SK-N-MC (cell line): ENCODE data around the gene SCRN2.

Source experiments
- DNase-seq: peaks from one replicate; pipeline ENCODE4 v3.0.0-alpha.2; 2011; ENCODE audit warnings: low read depth, low spot score
- H3K27ac ChIP-seq: fragments of 200-600 bp; sonication (generic); 2 replicates; pipeline ENCODE4 v1.5.1; 2016; ENCODE audit warnings: mixed run types
- H3K36me3 ChIP-seq: fragments of 200-600 bp; sonication (generic); 2 replicates; pipeline ENCODE4 v1.6.1; 2017; ENCODE audit warnings: antibody characterized with exemption, low read length, mixed read lengths; ENCODE audit not compliant: insufficient read depth
- H3K4me3 ChIP-seq: fragments of 200-600 bp; sonication (generic); 2 replicates; pipeline ENCODE4 v1.5.1; 2016
- H3K9ac ChIP-seq: fragments of 200-600 bp; sonication (generic); 2 replicates; pipeline ENCODE4 v1.8.0; 2017; ENCODE audit warnings: mixed run types, mixed read lengths; ENCODE audit not compliant: insufficient read length
- H3K9me3 ChIP-seq: fragments of 200-600 bp; sonication (generic); 2 replicates; pipeline ENCODE4 v1.6.1; 2017; ENCODE audit warnings: low read depth, mild to moderate bottlenecking, antibody characterized with exemption, low read length, moderate library complexity, mixed read lengths
- EZH2 ChIP-seq: fragments of 200-600 bp; sonication (generic); IDR thresholded peaks from one replicate; pipeline ENCODE4 v1.6.1; 2017; ENCODE audit warnings: antibody characterized with exemption
- FOXP2 ChIP-seq: optimal IDR thresholded peaks from 2 replicates; pipeline ENCODE3; 2011; ENCODE audit warnings: mild to moderate bottlenecking, moderate library complexity; ENCODE audit not compliant: insufficient read depth; ENCODE audit errors: extremely low read length, control extremely low read depth
- POLR2AphosphoS5 ChIP-seq: IDR thresholded peaks from 2 replicates; pipeline ENCODE4 v1.6.1; 2012; ENCODE audit warnings: mild to moderate bottlenecking, low read depth, low read length, borderline replicate concordance

Gene SCRN2

DNA sequence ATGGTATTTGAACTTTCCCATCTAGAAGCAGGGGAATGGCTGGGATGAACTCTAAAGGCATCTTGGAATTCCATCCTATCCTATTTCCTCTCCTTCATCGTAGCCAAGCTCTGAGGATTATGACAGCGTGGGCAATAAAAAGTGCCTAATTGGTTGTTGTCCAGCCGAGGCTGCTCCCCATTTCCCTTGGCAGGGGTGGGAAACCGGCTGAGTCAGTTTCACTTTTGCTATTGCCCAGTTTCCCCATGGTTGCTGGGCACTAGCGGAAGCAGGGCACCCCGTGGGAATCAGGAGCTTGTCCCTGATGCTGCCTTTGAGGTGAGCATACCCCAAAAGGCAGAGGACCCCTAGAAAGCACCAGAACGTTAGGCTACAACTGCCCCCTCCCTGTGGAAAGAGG lies 41.2 kb upstream of the SCRN2 start:
- Histone ChIP-seq H3K36me3 (no peaks in the 10 kb centered on the region), H3K9me3 (no peaks in the 10 kb centered on the region), H3K4me3 (no peak overlapping the region), H3K27ac (no peak overlapping the region), H3K9ac (no peak overlapping the region)
- no peak for TF ChIP-seq EZH2
- no peak for TF ChIP-seq FOXP2
- TF ChIP-seq POLR2AphosphoS5 = no peak
- DNase-seq = no peak

DNA sequence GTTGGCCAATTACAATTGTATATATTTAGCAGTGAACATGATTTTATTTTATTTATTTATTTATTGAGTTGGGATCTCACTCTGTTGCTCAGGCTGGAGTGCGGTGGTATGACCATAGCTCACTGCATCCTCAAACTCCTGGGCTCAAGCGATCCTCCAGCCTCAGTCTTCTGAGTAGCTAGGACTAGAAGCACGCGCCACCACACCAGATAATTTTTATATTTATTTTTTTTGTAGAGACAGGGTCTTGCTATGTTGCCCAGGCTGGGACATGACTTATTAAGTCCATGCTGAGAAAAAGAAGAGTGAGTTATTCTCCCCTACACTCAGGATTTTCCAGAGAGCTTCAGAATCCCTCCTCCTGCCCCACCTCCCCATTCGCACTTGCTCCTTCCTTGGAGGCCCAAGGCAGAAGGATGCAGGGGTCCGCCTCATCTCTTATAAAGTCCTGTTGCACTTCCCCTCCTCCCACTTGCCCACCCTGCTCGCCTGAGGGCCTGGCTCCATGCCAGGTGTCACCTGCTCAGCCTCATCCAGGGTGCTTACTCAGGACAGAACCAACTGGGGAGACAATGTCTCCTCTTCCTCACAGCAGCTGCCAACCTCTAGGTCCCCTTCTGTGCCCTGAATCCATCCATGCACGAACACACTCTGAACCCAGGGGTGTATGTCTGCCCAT lies 38.8 kb upstream of the SCRN2 start:
- DNase-seq = no peak
- no peaks in the 10 kb centered on the region for H3K9me3 ChIP-seq
- H3K4me3 ChIP-seq = no peak overlapping the region
- no peak overlapping the region for H3K27ac ChIP-seq
- H3K9ac ChIP-seq = no peak overlapping the region
- TF ChIP-seq EZH2 (no peak), POLR2AphosphoS5 (no peak), FOXP2 (no peak)
- no peaks in the 10 kb centered on the region for H3K36me3 ChIP-seq

DNA sequence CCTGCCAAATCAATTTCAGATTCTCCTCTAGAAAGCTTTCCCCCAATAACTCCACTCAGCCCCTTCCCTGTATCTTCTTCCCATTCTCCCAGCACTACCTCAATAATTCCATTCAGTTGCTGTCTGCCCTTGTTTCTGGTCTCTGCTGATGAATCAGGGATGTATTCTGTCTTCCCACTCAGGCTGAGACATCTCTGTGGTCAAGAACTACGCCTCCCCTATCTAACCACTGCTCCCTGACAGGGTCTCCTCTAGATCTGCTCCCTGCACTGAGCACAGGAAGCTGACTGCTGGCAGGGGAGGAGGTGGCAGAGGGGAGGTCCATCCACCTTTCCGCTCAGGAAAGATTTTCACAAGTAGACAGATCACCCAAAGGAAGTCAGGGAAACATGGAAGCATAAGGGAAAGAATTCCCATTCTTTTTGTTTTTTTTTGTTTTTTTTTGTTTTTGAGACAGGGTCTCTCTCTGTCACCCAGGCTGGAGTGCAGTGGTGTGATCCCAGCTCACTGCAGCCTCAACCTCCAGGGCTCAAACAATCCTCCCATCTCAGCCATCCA lies 38.0 kb upstream of the SCRN2 start:
- no peak overlapping the region for H3K4me3 ChIP-seq

DNA sequence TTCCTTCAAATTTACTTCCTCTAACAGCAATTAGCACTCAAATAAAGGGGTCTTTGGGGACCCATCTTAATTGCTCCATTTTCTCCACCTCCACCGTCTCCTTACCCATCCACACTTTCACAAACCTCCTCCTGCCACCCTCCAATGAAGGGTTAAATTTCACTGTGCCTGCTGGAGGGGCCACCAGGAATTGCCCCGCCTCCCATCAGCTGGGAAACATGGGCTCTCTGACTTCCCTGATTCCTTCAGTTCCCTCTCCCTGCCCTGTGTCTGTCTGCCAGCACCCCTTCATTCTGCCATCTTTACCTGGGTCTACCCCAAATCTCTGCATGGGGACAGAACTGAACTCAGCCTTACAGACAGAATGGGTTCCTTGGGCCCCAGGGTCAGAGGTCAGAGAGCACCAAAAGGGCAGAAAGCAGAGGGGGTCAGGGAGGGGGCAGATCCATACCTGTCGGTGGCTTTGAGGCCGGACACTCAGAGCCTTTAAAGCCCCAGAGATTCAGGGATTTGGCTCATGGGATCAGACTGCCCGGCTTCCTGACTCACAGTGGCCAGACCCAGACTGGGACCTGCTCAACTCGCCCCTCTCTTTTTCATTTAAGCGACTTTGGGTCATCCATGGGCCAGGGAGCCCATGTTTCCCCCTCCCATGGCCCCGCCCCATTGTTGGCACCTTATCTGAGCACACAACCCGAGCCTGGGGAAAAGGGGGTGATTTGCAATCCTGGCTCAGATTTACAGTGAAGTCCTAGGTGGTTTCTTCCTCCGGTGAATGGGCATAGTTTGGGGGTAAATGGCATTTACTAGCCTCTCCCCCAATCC lies 37.3 kb upstream of the SCRN2 start:
- no peak for DNase-seq
- no peak overlapping the region for H3K27ac ChIP-seq
- TF ChIP-seq POLR2AphosphoS5 = no peak
- no peak for TF ChIP-seq EZH2
- no peak for TF ChIP-seq FOXP2
- no peaks in the 10 kb centered on the region for H3K9me3 ChIP-seq
- no peaks in the 10 kb centered on the region for H3K36me3 ChIP-seq
- no peak overlapping the region for H3K9ac ChIP-seq
- no peak overlapping the region for H3K4me3 ChIP-seq

More for the DNA sequence above, 38.0 kb upstream of the SCRN2 start:
- TF ChIP-seq EZH2 (no peak), FOXP2 (no peak), POLR2AphosphoS5 (no peak)
- no peak overlapping the region for H3K9ac ChIP-seq
- H3K27ac ChIP-seq = no peak overlapping the region
- no peak for DNase-seq
- no peaks in the 10 kb centered on the region for H3K9me3 ChIP-seq
- H3K36me3 ChIP-seq = no peaks in the 10 kb centered on the region

DNA sequence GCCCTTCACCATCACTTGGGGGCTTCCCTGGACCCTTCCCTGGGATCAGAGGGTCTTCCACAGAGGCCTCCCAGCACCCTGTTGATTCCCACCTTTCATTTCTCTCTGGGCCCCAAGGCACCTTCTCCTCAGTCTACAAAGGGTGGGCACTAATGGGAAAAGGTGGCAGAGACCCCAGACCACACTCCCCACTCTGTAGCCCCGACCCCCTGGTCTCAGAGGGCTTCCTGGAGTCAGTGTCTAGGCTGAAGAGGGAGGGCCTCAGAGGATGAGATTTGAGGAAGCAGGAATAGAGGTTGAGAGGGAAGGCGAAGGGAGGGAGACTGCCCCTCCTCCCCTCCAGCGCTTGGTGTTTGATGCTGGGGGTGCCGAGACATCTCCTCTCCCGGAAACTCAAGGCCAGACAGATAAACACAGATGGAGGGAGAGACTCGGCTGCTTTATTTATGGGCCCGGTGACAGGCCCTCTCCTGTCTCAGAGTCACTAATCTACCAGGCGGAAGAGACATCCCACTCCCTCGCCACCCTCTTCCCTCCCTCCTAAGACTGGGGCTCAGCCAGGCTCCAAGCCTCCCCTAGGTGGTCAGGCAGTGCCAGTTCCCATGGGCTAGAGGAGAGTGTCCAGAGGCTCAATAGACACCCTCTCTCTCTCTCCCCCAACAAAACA lies 36.4 kb upstream of the SCRN2 start:
- Histone ChIP-seq H3K4me3 (no peak overlapping the region), H3K36me3 (no peaks in the 10 kb centered on the region), H3K9ac (no peak overlapping the region), H3K27ac (no peak overlapping the region), H3K9me3 (no peaks in the 10 kb centered on the region)
- DNase-seq = no peak
- TF ChIP-seq POLR2AphosphoS5 (no peak), FOXP2 (no peak), EZH2 (no peak)

DNA sequence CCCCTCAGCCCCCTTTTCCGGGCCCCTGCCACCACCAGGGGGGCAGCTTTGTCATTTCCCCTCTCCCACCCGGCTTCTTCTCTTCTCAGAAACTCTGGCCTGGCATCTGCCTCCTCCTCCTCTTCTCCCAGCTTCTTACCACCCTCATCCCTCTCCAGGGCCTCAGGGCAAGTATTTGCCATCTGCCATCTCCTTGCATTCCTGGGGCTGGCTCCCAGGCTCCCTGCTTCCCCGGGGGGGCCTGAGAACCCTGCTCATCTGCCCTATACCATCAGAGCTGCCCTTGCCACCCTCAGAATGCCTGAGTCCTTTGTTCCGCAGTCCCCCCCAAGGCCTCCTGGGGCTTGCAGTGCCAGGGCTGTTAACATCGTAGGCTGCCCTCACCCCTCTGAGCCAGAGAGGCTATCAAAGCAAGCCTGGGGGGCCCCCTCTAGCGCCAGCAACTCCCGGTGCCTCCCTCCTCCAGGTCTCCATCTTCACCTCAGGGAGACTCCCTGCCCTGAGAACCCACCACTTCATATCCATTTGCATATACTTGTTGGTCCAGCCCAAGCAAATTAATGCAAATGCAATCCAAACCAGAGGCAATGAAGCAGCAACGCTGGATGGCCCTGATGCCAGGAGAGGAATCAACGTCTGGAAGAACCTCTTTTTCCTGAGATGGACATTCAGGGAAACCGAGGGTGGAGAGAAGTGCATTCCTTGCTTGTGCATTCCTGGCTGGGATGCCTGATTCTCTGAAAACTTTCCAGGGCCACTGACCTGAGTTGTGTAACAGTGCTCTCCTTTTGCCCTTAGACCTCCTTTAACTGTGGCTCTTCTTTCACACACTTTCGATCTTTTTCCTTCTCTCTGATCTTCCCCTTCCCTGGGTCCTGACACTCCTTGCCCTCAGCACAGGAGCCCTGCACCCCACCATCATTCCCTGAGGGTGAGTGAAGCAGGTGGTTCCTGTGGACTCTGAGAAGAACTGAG lies 34.2 kb upstream of the SCRN2 start:
- no peak overlapping the region for H3K4me3 ChIP-seq
- TF ChIP-seq EZH2 (no peak), POLR2AphosphoS5 (no peak), FOXP2 (no peak)
- H3K9ac ChIP-seq = no peak overlapping the region
- no peak overlapping the region for H3K27ac ChIP-seq
- H3K36me3 ChIP-seq = no peaks in the 10 kb centered on the region
- no peaks in the 10 kb centered on the region for H3K9me3 ChIP-seq
- DNase-seq = no peak

DNA sequence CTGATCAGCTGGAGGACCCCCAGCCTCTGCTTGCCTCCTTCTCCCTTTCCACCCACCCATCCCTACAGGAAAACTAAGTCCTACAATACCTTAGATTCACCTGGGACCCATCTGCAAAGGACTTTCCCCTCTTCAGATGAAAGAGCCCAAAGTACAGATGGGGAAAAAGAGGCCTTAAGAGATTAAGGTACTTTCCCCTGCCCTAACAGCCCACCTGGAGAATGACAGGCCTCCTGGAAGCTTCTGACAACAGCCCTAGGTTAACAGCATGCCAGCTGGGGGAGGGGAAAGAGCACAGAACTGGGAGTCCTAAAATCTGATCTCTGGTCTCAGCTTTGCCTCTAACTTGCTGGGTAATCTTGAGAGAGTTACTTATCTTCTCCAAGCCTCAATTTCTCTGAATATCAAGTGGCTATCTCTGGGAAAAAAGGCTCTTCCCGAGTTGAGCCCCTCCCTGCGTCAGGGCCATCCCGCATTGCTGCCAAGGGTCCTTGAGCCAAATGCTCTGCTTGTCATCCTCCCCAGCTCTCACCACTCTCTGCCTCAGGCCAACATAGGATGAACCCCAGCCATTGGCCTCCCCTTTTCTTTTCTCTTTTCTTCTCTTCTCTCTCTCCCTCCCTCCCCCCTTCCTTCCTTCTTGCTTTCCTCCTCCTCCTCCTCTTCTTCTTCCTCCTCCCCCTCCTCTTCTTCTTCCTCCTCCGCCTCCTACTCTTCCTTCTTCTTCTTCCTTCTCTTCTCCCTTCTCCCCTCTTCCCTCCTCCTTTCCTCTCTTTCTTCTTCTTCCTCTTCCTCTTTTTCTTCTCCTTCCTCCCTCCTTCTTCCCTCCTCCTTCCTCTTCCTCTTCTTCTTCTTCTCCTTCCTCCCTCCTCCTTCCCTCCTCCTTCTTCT lies 32.4 kb upstream of the SCRN2 start:
- no peaks in the 10 kb centered on the region for H3K9me3 ChIP-seq
- no peak overlapping the region for H3K4me3 ChIP-seq
- TF ChIP-seq POLR2AphosphoS5 (no peak), EZH2 (no peak), FOXP2 (no peak)
- H3K9ac ChIP-seq = no peak overlapping the region
- no peak for DNase-seq
- H3K27ac ChIP-seq = no peak overlapping the region
- H3K36me3 ChIP-seq = no peaks in the 10 kb centered on the region
